GM12892 (cell line): ENCODE results near the gene ABHD17B.

ENCODE experiments used
- DNase-seq: peaks from one replicate; pipeline ENCODE4 v3.0.0; 2011; ENCODE audit not compliant: insufficient read length
- FAIRE-seq: peaks from 2 replicates; lab custom pipeline; 2011; peaks lifted over from hg19 to GRCh38; lab: Jason Lieb, UNC
- POLR2A ChIP-seq: IDR thresholded peaks from 2 replicates; pipeline ENCODE4 v1.6.1; 2011; ENCODE audit warnings: low read depth, low read length, control low read depth
- POLR2AphosphoS5 ChIP-seq: IDR thresholded peaks from 2 replicates; pipeline ENCODE4 v1.6.1; 2011; ENCODE audit warnings: low read depth, low read length, control low read depth
- TAF1 ChIP-seq: IDR thresholded peaks from 2 replicates; pipeline ENCODE4 v1.6.1; 2011; ENCODE audit warnings: low read depth, mild to moderate bottlenecking, control low read depth, low read length, borderline replicate concordance

Gene ABHD17B

DNA sequence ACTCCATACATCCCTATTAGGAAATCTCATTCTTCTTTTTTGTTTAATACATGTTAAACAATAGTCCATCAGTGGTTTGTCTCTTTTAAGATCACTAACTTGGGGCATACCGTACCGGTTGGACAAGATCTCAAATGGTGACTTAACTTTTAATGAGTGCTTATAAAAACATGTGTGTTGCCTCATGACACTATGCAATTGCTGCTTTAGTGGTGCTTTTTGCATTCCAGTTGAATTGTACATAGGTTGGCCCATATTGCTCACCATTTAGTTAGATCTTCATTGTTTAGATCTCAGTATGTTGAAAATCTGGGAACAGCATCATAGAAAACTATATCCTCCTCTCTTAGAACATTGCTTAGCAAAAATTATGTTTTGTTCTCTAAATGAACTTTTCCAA is 18.2 kb upstream of the ABHD17B start:
- no peak for TF ChIP-seq POLR2AphosphoS5
- TF ChIP-seq TAF1 = no peak
- no peak for TF ChIP-seq POLR2A
- no peak for FAIRE-seq
- no peak for DNase-seq

DNA sequence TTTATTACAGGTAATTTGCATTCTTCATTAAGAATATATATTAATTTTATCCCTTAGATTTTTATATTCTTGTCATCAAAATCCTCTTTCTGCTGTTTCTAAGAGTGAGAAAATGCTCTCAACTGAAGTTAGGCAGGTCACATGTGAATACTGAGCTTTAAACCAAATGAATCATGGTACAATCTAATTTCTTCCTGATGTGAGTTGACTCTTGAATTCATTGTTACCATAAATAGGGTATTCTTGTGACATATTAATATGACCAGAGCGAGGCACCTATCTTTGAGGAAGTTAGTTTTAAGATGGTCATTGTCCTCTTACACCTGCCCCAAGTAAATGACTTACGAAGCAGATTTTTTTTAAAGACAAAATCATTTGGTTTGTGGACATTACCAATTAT is 17.8 kb upstream of the ABHD17B start:
- TF ChIP-seq POLR2AphosphoS5 (no peak), POLR2A (no peak)
- DNase-seq = no peak
- FAIRE-seq = no peak

DNA sequence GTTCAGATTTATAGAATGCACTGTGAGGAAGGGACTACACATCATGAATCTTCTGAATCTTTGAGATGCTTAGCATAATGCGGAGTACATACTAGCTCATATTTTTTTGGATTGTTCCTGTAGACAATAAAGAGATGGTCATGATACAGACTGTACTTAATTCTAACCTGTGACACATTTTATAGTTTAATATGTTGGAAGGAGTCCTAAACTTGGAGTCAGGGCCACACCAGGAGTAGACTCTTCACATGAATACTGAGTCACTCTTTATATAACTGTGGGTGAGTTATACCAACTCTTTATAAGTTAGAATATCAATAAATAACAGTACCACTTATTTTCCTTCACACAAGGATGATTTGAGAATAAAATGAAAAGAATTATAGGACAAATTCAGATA is 17.4 kb upstream of the ABHD17B start:
- no peak for FAIRE-seq
- TF ChIP-seq POLR2AphosphoS5 (no peak), TAF1 (no peak), POLR2A (no peak)
- DNase-seq = no peak

DNA sequence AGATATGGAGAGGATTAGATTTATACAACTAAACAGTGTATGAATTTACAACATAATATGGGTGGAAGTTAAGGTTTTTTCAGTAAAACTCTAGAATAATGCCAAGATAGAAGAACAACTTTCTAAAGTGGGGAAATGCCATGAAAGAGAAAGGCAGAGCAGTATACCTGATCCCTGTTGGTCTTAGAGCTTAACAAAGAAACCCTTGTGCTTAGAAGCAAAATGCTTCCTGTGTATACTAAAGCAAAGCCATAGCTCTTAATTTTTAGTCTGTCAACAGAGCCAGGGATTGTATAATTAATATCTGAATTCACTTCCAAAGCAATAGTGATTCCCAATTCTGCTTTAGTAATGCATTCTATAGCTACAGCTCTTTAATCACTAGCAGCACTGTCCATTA is 14.8 kb upstream of the ABHD17B start:
- DNase-seq = no peak
- FAIRE-seq = no peak

DNA sequence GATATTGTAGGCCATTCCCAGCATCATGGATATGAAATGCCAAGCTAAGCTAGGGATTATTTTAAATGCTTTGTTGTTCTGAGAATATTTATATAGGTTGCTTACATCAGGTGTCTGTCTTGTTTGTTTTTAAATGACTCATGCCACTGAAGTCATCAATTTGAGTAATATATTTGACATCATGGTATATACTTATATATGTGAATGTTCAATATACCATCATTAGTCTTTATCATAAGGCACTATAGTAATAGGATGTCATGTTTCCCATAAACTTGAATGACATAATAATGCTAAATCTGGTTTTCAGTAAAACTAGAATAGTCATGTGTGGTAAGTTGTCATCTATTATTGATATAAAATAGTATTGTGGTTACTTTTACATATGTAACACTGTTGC is 13.6 kb upstream of the ABHD17B start:
- TF ChIP-seq TAF1 = no peak
- TF ChIP-seq POLR2AphosphoS5 = no peak
- no peak for TF ChIP-seq POLR2A
- FAIRE-seq = no peak
- DNase-seq = no peak

More for the DNA sequence above, 14.8 kb upstream of the ABHD17B start:
- TF ChIP-seq POLR2AphosphoS5 = no peak
- no peak for TF ChIP-seq TAF1
- TF ChIP-seq POLR2A = no peak

DNA sequence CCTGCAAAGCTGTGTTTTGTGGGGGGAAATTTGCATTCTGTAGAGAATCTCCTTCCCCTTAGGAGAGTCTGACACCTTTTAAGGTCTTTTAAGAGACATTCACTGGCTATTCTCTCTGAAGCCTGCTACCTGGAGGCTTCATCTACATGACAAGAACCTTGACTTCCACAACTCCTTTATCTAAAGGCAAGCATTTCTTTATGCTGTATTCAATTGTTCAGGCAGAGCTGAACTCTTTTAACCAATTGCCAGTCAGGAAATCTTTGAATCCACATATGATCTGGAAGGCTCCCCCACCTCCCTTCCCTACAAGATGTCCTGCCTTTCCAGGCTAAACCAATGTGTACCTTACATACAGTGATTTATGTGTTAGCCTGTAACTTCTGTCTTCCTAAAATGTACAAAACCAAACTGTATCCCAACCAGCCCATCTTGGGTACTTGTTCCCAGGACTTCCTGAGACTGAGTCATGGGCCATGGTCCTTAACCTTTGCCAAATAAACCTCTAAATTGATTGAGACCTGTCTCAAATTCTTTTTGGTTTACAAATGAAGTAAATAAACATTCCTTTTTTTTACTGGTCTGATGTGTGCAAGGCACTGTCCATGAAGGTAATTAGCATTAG is 10.3 kb upstream of the ABHD17B start:
- TF ChIP-seq POLR2AphosphoS5 (no peak), TAF1 (no peak), POLR2A (no peak)
- no peak for FAIRE-seq
- no peak for DNase-seq

DNA sequence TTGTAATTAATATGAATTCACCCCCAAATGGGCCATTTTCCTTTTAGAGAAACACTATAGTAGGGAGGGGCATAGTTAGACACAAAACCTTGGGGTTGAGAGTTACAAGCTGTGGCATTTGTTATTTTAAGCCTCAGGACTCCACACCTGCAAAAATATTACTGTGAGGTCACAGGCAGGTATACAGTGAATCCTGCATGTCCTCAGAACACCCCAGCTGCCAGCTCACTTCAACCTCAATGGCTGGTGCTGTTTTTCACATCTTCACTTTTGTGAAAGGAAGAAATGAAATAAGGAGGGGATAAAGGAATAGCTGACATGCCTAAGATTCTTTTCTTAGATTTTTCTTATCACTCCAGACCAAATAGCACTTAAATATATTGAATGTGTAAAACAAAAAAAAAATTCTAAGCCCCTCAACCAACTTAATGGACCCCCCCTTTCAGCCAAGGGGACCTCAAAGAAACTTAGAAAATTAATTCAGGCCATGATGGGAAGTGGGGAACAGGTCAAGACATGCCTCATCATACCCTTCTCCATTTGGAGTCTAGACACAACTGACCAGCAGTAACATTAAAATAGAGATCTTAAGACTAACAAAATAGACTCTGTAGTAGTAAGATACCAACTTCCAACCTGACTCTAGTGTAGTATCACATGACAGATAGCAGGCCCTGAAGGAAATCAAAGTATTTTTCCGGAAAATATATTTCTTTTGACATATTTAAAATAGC is 9.6 kb upstream of the ABHD17B start:
- FAIRE-seq (no peak), DNase-seq (no peak)
- TF ChIP-seq POLR2A (no peak), TAF1 (no peak)

DNA sequence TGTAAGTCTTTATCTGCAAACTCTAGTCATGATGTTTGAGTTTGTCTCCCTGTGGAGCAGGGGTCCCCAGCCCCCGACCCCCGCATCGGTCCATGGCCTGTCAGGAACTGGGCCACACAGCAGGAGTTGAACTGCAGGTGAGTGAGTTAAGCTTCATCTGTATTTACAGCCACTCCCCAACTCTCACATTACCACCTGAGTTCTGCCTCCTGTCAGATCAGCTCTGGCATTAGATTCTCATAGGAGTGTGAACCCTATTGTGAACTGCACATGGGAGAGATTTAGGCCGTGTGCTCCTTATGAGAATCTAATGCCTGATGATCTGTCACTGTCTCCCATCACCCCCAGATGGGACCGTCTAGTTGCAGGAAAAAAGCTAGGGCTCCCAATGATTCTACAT is 7.4 kb upstream of the ABHD17B start:
- FAIRE-seq (no peak), DNase-seq (no peak)
- TF ChIP-seq POLR2A = no peak

DNA sequence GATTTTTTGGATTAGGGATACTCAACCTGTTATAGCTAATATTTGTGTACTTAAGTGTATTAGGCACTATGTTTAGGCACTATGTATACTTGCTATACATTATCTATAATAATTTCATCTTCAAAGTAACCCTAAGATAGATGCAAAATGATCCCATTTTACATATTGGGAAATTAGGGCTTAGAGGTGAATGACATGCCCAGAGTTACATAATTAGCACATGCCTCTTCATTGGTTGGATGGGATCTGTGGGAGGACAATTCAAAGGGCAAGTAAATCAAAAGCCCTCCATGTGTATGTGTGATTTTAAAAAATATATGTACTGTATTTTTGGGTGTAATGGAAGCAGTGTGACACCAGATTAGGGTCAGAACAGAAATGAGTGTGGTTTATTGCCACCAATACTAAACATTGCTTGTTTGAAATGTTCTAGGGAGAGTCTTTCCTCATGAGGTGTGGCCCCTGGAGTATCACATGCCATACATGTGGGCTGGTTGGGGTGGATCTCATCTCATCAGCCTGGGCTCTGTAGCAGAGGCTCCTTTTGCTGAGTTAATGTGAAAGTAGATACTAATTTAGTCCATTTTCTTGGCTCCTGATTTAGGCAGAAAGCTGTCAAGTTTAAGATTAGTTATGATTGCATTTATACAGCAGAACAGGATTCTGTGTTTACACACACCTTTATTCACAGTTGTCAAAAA is 6.0 kb upstream of the ABHD17B start:
- TF ChIP-seq TAF1 (no peak), POLR2A (no peak), POLR2AphosphoS5 (no peak)
- DNase-seq (peak; percentile 19), FAIRE-seq (peak; percentile 76)

DNA sequence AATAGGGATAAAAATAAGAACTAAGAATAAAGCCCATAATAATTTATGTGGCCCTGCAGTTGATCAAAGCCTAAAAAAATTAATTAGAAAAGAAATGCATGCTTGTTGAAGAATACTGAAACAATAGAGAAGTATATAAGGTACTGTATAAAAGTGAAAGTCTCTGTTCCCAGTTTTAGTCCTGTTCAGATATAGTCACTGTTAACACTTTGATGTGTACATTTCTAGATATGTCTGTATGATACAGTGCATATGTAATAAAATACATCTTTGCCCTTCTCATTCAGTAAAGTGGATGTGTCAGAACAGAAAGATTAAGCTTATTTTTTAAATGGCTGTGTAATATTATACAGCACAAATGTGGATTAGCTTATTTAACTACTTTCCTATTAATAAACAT is 4.5 kb upstream of the ABHD17B start:
- FAIRE-seq (no peak), DNase-seq (no peak)
- no peak for TF ChIP-seq POLR2AphosphoS5

DNA sequence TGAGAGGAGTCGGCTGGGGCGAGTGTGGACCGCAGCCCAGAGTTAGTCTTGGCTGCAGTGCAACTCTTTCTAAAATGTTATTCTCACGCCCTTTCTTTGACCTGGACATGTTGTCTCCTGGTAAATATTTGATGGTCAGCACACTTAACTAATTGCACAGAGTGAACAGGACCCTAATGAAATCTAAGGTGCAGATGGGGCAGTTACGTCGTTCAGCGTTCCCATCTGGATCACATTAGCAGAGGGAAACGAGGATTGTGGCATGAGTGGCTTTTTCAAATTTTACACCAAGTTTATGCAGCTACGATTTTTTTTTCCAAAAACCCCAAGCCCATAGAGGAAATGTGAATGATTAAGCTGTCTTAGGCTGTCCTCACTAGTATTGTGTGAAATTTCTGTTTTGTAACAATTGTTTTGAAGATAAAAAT is 929 bp upstream of the ABHD17B start:
- TF ChIP-seq TAF1 = no peak
- no peak for TF ChIP-seq POLR2AphosphoS5
- no peak for TF ChIP-seq POLR2A
- DNase-seq (no peak), FAIRE-seq (no peak)

DNA sequence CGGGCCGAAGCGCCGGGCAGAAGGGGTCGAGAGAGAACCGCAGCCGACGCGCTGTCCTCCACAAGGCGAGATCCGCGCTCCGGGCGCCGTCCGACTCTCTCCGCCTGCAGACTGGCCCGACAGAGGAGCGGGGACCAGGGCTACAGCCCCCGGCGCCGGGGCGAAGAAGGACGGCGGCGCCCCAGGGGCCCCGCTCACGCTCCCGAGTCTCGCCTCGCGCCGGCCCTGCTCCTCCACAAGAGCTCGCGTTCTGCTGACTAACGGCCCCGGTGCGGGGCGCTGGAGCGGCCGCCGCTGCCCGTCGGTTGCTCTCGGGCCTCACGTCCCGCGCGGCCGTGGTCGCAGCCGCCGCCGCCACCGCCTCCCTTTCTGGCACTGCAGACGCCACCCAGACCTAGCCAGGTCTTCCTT is 338 bp downstream of the ABHD17B start:
- FAIRE-seq (no peak), DNase-seq (peak; percentile 27)
- no peak for TF ChIP-seq POLR2A
- TF ChIP-seq POLR2AphosphoS5 = no peak
- no peak for TF ChIP-seq TAF1
